Psoas muscle (tissue), 8 donors: ENCODE measurements around the gene AP1G1. TPM values are rescaled to one million over a fixed set of nuclear protein-coding genes. Genes with fewer than 3 reads are reported as not detected.
"Not testable (repeated sequence)": the region's sequence is repeated elsewhere in the genome, so short reads cannot be mapped to it uniquely, and the experiment has no call there.

Source experiments
- ATAC-seq, 4 donors: fragments of 200-7000 bp; cut with Tn5 transposase; one replicate each; pipeline ENCODE4 v1.9.1; 2020; ENCODE audit warnings: moderate library complexity in 3 of 4, mild to moderate bottlenecking in 2 of 4
- DNase-seq, 2 donors: peaks; one replicate each; pipeline ENCODE4 v3.0.0-alpha.2; 2020
- H3K27ac ChIP-seq: fragments of 200-600 bp; one replicate; pipeline ENCODE4 v1.8.0; 2022
- H3K27me3 ChIP-seq, 3 donors: fragments of 200-600 bp in 1 of 3; one replicate each; pipeline versions ENCODE4 v1.6.1 to v1.8.0; 2013 to 2022; ENCODE audit warnings: low read length in 2 of 3, mild to moderate bottlenecking in 2 of 3, moderate library complexity in 1 of 3; ENCODE audit not compliant: insufficient read depth in 3 of 3
- H3K36me3 ChIP-seq, 2 donors: fragments of 200-600 bp in 1 of 2; one replicate each; pipeline versions ENCODE4 v1.6.1 to v1.8.0; 2013 to 2022; ENCODE audit warnings: low read depth in 1 of 2, mild to moderate bottlenecking in 1 of 2, moderate library complexity in 1 of 2; ENCODE audit not compliant: insufficient read depth in 1 of 2
- H3K4me1 ChIP-seq: fragments of 200-600 bp; one replicate; pipeline ENCODE4 v1.8.0; 2022
- H3K4me3 ChIP-seq: fragments of 200-600 bp; one replicate; pipeline ENCODE4 v1.8.0; 2022; ENCODE audit warnings: mild to moderate bottlenecking
- H3K9me3 ChIP-seq: fragments of 200-600 bp; one replicate; pipeline ENCODE4 v1.8.0; 2022
- WGBS, 3 donors: extraction: QIAGEN DNeasy Blood & Tissue Kit; methylation state at CpG; one replicate each; pipeline versions ENCODE4 v1.1.6 to v1.1.7; 2013; 5-methylcytosine and 5-hydroxymethylcytosine counted together
- intact Hi-C, 2 donors: fragments of 100-400 bp; cut with DNase I; formaldehyde crosslinking; loops; one replicate each; pipeline versions ENCODE4 v1.11.0 to v1.14.2; 2022
- polyA plus RNA-seq, 3 donors: library from polyadenylated mRNA; stranded (reverse); fragments of 200-250 nt; gene quantifications; one replicate each; pipeline ENCODE4 v1.2.3, GENCODE V29; 2013
- total RNA-seq, 4 donors: library from RNA; stranded (reverse); fragmentation: NEBNext Ultra II Directional in 2 of 4; extraction: Animal tissue kit (Norgen Biotek cat#: 25700) in 2 of 4; gene quantifications; one replicate each; pipeline versions ENCODE4 v1.2.1 to v1.2.4, GENCODE V29; 2021 to 2023
- TF ChIP-seq, protein P1 (sequence below): fragments of 200-600 bp; IDR thresholded peaks from one replicate; pipeline ENCODE4 v1.8.0; 2022; ENCODE audit warnings: antibody characterized with exemption
- donor health status: healthy with polysubstance abuse.
- donor health status: DM: no; HTN: no; CAD: no; lungs with moderate emphysema.
- donor health status: Bipolar disorder and iron deficiency.
- donor health status: healthy.
- donor health status: DM: yes; HTN: yes; CAD: no.
- donor health status: DM: no; HTN: no; CAD: no.
- donor health status: DM: no; HTN: no; CAD: no.
- donor health status: DM: yes; HTN: yes; CAD: no.

The AP1G1 gene
- total and polyA plus RNA-seq, 7 donors: 19.7 to 69.8 (median 60.6) TPM

DNA sequence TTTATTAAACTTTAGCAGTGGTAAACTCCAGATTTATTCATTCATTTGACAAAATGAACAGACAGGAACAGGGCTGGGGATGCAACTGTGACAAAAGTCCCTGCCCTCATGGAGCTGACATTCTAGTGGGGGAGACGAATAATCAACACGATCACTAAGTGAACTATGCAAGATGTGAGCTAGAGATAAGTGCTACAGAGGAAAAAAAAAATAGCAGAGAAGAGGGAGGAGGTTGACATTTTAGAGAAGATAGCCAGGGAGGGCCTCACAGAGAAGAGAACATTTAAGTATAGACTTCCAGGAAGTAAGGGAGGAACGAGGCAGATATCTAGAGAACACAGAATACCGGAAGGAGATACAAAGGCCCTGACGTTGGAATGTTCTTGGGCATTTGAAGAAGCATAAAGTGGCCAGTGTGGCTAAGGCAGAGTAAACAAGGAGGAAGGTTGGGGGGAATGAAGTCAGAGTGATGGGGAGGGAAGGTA is 17.9 kb upstream of the AP1G1 start:
- 69 to 86% (median 78%) methylated on average over 5 of the region's 5 CpGs for WGBS, 3 donors
- TF ChIP-seq, protein P1, sequence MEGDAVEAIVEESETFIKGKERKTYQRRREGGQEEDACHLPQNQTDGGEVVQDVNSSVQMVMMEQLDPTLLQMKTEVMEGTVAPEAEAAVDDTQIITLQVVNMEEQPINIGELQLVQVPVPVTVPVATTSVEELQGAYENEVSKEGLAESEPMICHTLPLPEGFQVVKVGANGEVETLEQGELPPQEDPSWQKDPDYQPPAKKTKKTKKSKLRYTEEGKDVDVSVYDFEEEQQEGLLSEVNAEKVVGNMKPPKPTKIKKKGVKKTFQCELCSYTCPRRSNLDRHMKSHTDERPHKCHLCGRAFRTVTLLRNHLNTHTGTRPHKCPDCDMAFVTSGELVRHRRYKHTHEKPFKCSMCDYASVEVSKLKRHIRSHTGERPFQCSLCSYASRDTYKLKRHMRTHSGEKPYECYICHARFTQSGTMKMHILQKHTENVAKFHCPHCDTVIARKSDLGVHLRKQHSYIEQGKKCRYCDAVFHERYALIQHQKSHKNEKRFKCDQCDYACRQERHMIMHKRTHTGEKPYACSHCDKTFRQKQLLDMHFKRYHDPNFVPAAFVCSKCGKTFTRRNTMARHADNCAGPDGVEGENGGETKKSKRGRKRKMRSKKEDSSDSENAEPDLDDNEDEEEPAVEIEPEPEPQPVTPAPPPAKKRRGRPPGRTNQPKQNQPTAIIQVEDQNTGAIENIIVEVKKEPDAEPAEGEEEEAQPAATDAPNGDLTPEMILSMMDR: no peak
- H3K4me1 ChIP-seq: no peaks in the 10 kb centered on the region
- no peaks in the 10 kb centered on the region for H3K9me3 ChIP-seq
- no peaks in the 10 kb centered on the region for H3K27me3 ChIP-seq
- ATAC-seq (no peak), DNase-seq (no peak)
- intact Hi-C loops: no loop called here
- no peak overlapping the region for H3K27ac ChIP-seq
- peaks cover 0 to 28% of the 10 kb centered on the region in 2 donors for H3K36me3 ChIP-seq
- H3K4me3 ChIP-seq: no peak overlapping the region

DNA sequence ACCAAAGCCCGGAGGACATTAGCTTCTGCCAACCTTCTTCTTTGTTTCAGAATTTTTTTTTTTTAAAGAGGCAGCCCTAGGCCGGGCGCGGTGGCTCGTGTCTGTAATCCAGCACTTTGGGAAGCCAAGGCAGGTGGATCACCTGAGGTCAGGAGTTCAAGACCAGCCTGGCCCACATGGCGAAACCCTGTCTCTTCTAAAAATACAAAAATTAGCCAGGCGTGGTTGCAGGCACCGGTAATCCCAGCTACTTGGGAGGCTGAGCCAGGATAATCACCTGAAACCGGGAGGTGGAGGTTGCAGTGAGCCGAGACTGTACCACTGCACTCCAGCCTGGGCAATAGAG is 8.5 kb upstream of the AP1G1 start:
- H3K27ac ChIP-seq: peak overlapping the region; percentile 68
- H3K9me3 ChIP-seq, intact Hi-C loops, H3K27me3 ChIP-seq, DNase-seq: not testable (repeated sequence)
- H3K36me3 ChIP-seq: peaks cover 0 to 13% of the 10 kb centered on the region in 2 donors
- ATAC-seq: peak in 3 of 4 donors; percentile 27 to 35 (median 29)
- H3K4me3 ChIP-seq: peak overlapping the region; percentile 0
- peaks cover 17% of the 10 kb centered on the region for H3K4me1 ChIP-seq
- 55 to 84% (median 61%) methylated on average over 10 of the region's 10 CpGs for WGBS, 3 donors

DNA sequence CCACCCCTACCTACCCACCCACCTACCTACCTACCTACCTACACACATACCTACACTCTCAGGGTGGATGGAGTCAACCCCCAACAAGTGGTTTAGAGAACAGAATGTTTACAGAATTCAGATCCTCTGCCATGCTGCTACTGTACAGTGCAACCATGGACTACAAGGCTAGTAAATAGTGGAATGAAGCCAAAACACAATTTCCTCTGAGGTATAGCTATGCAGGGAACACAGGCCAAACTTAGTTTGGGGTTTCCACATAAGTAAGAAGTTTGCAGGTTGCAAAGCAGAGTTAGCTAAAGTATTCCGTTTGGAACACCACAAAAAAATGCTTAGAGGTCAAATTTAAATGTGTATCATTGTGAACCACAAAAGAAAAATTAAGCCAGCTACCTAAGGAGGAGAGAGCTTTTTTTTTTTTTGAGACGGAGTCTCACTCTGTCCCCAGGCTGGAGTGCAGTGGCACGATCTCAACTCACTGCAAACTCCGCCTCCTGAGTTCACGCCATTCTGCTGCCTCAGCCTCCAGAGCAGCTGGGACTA is 2.7 kb upstream of the AP1G1 start:
- WGBS, 3 donors: 79 to 85% (median 82%) methylated on average over 4 to 5 of the region's 5 CpGs
- Histone ChIP-seq H3K4me1 (peaks cover 14% of the 10 kb centered on the region), H3K36me3 (peaks cover 0 to 22% of the 10 kb centered on the region in 2 donors), H3K27me3 (no peaks in the 10 kb centered on the region), H3K9me3 (no peaks in the 10 kb centered on the region), H3K27ac (no peak overlapping the region), H3K4me3 (no peak overlapping the region)
- intact Hi-C loops: no loop called here
- no peak for ATAC-seq
- DNase-seq: no peak
- TF ChIP-seq, protein P1: no peak

DNA sequence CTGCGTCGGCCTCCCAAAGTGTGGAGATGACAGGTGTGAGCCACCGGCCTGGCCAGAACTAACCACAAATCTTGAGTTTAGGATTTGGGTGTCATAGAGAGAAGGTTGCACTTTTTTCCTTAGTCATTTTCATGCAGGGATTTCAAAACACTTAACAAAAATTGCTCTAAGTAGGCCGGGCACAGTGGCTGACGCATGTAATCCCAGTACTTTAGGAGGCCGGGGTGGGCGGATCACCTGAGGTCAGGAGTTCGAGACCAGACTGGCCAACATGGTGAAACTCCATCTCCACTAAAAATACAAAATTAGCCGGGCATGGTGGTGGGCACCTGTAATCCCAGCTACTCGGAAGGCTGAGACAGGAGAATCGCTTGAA is 1.5 kb upstream of the AP1G1 start:
- Histone ChIP-seq H3K4me3 (peak overlapping the region; percentile 99), H3K36me3 (peaks cover 0 to 31% of the 10 kb centered on the region in 2 donors), H3K27ac (peak overlapping the region; percentile 100), H3K4me1 (peaks cover 22% of the 10 kb centered on the region)
- intact Hi-C loops, DNase-seq, ATAC-seq, H3K27me3 ChIP-seq, H3K9me3 ChIP-seq: not testable (repeated sequence)
- 82 to 93% (median 86%) methylated on average over 11 of the region's 11 CpGs for WGBS, 3 donors

DNA sequence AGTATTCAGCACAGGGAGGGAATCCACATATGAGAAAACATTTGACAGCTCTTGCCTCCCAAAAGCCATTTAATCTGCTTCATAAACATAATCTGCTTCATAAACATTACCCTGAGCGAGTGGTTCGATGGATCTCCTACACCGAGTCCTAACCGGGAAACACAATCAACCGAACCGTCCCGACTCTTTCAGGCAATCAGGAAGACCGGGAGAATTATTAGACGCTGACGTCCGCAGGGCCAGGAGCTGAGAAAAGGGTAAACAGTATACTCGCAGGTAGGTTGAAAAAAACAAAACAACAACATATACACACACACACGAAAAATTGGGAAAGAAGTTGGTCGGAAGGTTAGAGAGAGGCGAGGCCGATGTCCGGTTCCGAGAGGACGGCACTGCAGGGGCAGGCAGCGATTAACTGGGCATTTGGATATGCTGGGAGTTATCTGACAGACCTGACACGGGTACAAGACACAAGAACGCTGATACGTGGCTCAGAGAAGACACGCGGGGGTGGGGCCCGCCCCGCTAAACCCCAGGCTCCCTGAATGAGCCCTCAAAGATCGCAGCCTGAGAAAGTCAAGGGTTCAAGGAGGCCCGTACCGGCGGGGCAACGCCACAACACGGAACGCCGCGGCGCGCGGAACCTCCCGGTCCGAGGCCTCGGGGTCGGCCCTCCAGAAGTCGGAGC is 585 bp downstream of the AP1G1 start:
- peaks cover 36% of the 10 kb centered on the region for H3K4me1 ChIP-seq
- no peaks in the 10 kb centered on the region for H3K27me3 ChIP-seq
- TF ChIP-seq, protein P1: no peak
- ATAC-seq: peak; percentile 40 to 55 (median 48)
- H3K27ac ChIP-seq: peak overlapping the region; percentile 100
- no peaks in the 10 kb centered on the region for H3K9me3 ChIP-seq
- peaks cover 0 to 47% of the 10 kb centered on the region in 2 donors for H3K36me3 ChIP-seq
- intact Hi-C loops: loop anchor here (5.0 kb wide), 3 partner anchors 39 to 89 kb away; partner anchors contain the start of genes ATXN1L (in 2 of the 2), IST1 (in 1 of the 2) and ZNF821 (in 1 of the 2)
- no peak for DNase-seq
- 0 to 1% (median 0%) methylated on average over 44 of the region's 44 CpGs for WGBS, 3 donors
- H3K4me3 ChIP-seq: peak overlapping the region; percentile 99
